HG03196 (cell line): ENCODE data around the gene PITX3.
"Not testable (repeated sequence)": the region's sequence is repeated elsewhere in the genome, so short reads cannot be mapped to it uniquely, and the experiment has no call there.

ENCODE experiments used
- ATAC-seq: cut with Tn5 transposase; IDR thresholded peaks from one replicate; pipeline ENCODE4 v1.9.1; 2021; ENCODE audit not compliant: unreplicated experiment

PITX3 gene

DNA sequence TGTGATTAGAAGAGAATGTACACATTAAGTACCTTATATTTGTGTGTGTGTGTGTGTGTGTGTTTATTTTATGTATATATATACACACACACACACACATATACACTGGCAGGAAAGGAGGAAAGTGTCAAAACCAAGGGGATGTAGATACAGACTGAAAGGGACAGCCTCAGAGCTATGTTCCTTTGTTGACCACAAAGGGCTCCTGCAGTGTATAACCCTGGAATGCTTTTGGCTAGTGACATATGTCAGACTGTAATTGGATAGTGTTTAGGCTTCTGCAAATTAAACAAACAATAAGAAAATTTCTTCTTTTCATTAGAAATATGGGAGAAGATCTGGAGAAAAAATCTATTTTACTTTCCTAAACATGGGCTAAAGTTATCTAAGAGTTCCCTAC lies 19.9 kb upstream of the PITX3 start:
- no peak for ATAC-seq

- ATAC-seq = no peak
Measured at GRCh38 chr10:102255404-102255803, 14.1 kb upstream of the PITX3 start.

- no peak for ATAC-seq
Measured at GRCh38 chr10:102254426-102254825, 13.1 kb upstream of the PITX3 start.

DNA sequence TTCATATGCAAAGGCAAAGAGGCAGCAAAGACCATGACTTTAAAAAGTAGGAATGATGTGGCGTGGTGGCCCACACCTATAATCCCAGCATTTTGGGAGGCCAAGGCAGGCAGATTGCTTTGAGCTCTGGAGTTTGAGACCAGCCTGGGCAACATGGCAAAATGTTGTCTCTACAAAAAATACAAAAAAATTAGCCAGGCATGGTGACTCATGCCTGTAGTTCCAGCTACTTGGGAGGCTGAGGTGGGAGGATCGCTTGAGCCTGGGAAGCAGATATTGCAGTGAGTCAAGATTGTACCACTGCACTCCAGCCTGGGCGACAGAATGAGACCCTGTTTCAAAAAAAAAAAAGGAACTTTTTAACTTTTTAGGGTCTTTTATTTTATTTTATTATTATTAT lies 11.2 kb upstream of the PITX3 start:
- ATAC-seq = not testable (repeated sequence)

DNA sequence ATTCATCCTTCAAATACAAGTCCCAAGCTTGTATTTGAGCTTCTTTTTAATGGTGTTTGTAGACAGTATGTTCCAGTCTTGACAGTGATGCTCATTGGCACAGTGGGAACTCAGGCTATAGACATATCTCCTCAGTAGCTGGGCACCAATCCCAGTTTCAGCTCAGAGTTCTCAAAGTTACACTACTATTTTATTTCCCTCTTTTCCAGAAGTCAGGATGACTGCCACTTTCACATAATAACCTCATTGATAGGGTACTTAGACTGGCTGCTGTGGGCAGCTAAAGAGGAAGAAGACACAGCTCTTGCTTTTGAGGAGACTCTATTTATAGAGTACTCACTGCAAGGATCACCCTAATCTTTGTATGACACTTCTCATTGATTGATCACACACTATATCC lies 6.4 kb upstream of the PITX3 start:
- ATAC-seq = no peak

DNA sequence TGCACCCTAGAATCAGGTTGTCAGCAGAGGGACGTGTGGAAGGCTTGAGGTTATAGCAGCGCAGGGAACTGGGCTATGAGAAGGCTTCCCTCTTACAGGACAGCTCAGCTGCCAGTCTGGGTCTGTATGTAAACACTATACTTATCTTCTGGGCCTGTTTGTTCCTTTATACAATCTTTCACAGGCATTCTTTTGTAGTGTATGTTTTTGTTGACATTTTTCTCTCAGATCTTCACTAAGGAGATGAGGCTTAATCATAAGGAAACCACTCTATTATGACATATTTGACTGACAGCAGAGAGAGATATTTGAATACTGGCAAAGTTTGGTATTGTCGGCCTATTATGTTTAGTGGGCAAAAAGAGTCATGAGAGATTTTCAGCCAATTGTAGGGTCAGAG lies 4.9 kb upstream of the PITX3 start:
- no peak for ATAC-seq

- no peak for ATAC-seq
Measured at GRCh38 chr10:102245932-102246251, 4.6 kb upstream of the PITX3 start.

- ATAC-seq = peak; percentile 88
Measured at GRCh38 chr10:102245082-102245931, 4.0 kb upstream of the PITX3 start, which contains the start of gene GBF1. TSS of gene GBF1 (plus strand) at chr10:102245532. CDS start at chr10:102258939, 13,407 bp downstream.

- ATAC-seq = no peak
Measured at GRCh38 chr10:102243309-102243708, 2.0 kb upstream of the PITX3 start.

DNA sequence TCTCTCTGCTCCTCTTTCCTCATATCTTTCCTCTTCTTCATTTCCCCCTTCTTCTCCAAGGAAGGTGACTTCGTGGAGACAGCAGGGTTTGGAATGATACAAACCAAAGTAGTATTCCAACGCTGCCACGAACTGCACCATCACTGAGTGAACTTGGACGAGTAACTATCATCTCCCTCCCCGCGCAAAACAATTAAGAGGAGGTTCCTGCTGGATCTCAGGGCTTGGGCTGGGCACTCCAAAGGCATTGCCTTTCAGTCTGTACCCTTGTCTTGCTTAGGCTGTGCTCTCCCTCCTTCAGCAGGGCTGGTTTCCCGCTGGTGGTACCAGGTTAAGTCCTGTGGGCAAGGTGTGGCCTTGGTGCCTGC lies 790 bp upstream of the PITX3 start:
- ATAC-seq = no peak

DNA sequence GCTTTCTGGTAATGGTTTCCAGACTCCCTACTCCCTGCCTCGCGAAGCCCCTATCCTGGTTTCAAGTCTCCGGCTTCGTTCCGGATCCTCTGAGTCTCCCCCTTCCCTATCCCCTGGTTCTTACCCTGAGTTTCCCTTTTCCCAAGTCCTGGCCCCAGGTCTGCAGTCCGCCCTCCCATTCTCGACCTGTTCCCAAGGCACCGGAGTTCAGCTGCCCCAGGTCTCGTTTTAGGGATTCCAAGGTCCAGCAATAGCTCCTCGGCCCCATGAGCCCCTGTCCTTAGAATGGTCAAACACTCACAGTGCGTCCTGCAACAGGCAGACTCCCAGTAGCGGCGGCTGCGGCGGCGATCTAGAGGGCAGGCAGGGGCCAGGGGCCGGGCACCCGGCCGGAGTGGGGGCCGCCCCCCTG lies 274 bp downstream of the PITX3 start:
- ATAC-seq = no peak

DNA sequence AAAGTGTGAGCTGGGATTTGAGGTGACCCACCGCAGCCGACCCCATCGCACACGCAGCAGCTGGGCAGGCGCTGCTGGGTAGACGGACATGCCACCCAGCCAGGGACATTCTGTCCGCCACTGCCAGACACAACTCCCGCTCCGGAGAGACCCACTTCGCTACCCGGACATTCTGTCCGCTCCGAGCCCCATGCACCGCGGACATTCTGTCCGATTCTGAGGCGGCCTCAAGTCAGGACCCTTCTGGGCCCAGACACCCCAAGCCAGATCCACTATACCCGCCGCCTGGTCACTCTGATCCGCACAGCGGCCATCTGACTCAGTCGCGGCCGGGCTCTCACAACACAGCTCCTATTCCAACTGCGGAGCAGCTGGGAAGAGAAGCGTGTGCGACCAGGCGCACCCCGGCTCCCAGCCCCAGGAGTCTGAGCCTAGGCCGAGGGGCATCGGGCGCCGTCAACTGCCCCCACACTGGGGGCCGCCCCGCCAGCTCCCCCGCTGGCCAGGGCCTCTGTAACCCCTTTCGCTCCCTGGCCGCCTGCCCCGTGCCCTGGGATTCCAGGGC lies 763 bp downstream of the PITX3 start:
- ATAC-seq = no peak

- ATAC-seq = no peak
Measured at GRCh38 chr10:102237711-102238252, 3.5 kb downstream of the PITX3 start.

- ATAC-seq = no peak
Measured at GRCh38 chr10:102236006-102236405, 5.3 kb downstream of the PITX3 start.

DNA sequence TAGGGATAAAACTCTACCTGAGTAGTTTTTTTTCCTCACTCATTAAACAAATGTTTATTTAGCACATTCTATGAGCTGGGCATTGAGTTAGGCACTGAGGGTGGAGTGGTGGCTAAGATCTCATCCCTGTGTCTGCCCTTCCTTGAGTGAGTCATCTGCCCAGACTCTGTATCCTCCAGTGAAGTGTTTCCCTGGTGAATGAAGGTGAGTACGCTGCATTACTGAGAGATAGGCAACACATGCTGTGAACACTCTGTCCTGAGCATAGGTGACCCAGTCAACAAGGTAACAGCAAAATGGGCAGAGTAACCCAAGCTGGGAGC lies 5.8 kb downstream of the PITX3 start:
- no peak for ATAC-seq

GRCh38 chr10:102234888-102235597 lies 6.3 kb downstream of the PITX3 start:
- ATAC-seq = no peak

GRCh38 chr10:102233997-102234396 lies 7.3 kb downstream of the PITX3 start:
- ATAC-seq = no peak

DNA sequence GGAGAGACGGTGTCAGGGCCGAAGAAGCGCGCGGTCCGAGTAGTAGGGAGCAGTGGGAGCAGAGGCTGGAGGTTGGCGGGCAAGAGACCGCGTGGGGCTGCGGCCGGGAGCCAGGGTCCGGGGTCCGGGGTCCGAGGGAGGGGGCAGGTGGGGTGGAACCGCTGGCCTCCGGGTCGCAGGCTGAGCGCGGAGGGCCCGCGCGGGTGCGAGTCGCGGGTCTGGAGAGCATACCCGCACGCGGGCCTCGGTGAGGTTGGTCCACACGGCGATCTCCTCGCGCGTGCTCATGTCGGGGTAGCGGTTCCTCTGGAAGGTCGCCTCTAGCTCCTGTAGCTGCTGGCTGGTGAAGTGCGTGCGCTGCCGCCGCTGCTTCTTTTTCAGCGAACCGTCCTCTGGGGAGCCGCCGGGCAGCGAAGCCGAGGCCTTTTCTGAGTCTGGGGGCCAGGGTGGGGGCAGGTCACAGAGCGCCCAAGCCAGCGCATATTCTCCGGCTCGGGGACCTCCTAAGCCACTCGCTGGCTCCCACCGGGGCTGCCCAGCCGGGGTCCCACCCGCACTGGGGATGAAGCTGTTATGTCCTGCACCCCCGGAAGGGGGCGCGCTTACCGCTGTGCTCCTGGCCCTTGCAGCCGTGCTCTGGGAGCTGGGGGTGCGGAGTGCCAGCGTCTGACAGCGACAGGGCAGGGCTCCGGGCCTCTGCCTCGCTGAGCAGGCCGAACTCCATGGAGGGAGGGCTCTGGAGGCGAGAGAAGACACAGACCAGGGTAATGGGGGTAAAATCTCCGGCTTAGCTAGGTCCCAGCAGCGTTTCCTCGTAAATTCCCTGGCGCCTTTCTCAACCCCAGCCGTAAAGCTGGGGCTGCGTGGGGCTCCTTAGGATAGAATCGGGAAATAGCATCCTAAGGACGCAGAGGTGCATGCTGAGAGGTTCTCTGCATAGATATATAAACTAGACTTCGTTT lies 9.7 kb downstream of the PITX3 start:
- ATAC-seq = no peak

DNA sequence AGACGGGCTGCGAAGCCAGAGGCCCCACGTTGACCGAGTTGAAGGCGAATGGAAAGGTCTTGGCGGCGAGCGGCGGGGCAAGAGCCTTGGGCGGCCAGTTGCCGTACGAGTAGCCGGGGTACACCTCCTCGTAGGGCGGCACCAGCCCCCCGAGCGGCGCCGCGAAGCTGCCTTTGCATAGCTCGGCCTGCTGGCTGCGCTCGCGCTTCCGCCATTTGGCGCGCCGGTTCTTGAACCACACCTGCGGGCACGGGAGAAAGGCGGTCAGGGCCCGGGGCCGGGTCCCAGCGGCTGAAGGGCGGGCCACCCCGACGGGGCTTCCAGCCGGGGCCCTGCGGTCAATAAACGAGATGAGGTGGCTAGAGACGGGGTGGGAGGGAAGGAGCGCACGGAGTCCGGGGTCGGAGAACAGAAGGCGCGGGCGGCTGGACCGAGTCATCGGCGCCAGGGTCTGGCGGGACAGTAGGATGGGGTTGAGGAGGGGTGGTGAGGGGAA lies 10.4 kb downstream of the PITX3 start:
- ATAC-seq = no peak

DNA sequence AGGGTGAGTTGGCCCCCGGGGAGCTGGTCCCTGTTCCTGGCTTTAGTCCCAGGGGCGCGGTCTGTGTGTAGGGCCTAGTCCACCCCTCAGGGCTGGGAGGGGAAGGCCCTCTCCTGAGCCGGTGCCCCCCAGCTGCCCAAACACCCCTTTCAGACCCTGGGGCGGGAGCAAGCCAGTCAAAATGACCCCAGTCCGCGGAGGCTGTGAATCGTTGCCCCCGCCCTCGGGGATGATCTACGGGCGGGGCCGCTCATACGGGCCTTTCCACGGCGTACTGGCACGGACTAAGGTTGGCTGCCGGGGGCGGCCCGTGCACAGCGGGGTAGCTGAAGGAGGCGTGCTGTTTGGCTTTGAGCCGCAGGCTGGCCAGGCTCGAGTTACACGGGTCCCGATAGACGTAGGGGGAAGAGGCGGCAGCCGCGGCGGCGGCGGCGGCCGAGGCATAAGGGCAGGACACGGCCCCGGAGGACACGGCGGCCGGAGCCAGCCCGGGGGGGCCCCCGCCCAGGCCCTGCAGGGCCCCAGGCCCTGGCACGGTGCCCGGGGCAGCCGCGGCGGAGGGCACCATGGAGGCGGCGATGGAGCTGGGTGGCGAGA lies 10.9 kb downstream of the PITX3 start:
- ATAC-seq = no peak
